ELR (cell line): ENCODE data around the gene SLC49A4.

Experiments used
- DNase-seq: peaks from one replicate; pipeline ENCODE4 v3.0.0-alpha.2; 2015; ENCODE audit warnings: low read depth

SLC49A4 gene

GRCh38 chr3:122929188-122930062 is 134.6 kb downstream of the SLC49A4 start:
- DNase-seq, result no peak

DNA sequence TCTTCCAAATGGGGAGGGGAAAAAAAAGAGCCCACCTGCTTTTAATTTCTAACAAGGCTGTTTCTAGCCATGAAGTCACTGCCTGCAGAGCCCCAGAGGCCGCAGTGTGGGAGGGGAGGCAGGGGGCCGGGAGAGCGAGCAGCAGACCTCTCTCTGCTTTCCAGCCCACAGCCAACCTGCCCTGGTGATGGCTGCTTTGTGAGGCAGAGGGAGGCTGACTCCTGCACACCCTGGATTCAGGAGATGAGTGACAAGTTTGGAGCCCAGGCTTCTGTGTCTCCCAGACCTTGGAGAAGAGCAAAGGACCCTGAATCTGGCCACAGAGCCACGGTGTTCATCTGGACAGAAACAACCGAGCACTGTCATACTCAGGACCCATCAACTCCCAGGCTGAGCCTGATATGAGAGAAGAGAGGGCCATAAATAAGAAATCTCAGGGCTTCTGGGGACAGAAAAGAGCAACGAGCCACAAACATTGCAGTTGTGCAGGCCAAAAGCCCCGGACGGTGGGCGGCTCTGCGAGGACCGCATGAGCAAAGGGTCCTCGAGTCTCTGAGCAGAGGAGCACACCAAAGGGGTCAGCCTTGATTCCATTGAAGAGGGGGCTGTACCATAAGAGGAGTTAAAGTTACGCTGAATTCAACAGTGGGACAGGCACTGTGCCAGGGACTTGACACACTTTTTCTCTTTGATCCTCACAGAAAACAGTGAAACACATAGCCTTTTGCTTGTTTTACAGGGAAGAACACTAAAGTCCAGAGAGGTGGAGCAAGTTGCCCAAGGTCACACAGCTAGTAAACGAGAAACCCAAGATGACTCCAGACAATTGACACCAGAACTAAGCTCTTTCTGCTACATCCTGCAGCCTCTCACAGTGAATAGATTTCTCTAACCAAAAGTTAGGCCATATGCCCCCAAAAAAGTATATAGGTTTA is 135.5 kb downstream of the SLC49A4 start:
- no peak for DNase-seq
